ENCODE measurements around the gene TMEM139. TPM values are rescaled to one million over a fixed set of nuclear protein-coding genes. Genes with fewer than 3 reads are reported as not detected.
A peak's percentile ranks its signal among the peaks of the same experiment; 100 is the strongest.

The TMEM139 gene
- total RNA-seq, 1 donor from 2014 or later = 0.20 TPM

GRCh38 chr7:143305423-143306070 lies 20.8 kb downstream of the TMEM139 start:
- H3K27me3 ChIP-seq (ENCODE audit: insufficient read depth, low read length) = no peaks in the 10 kb centered on the region
- H3K4me2 ChIP-seq (ENCODE audit: low read length) = no peak overlapping the region
- FAIRE-seq (no peak), DNase-seq (ENCODE audit: low read depth) (no peak)
- peaks cover 66% of the 10 kb centered on the region for H3K36me3 ChIP-seq (ENCODE audit: insufficient read depth, low read length)
- H3K9me3 ChIP-seq (ENCODE audit: insufficient read depth, low read depth, low read length) = no peaks in the 10 kb centered on the region
- no peaks in the 10 kb centered on the region for H3K4me1 ChIP-seq (ENCODE audit: insufficient read depth, low read length)
- no peaks in the 10 kb centered on the region for H3K27me3 Mint-ChIP-seq (ENCODE audit: low read depth, unreplicated experiment)
- no peak overlapping the region for H3K27ac ChIP-seq (ENCODE audit: low read depth, low read length)
- no peak overlapping the region for H3K9ac ChIP-seq (ENCODE audit: low read length)
- TF ChIP-seq EZH2 (IDR thresholded peaks at IDR 0.05; ENCODE audit: insufficient read depth, low read length) = no peak
- peak; percentile 69 for TF ChIP-seq CTCF (IDR thresholded peaks at IDR 0.05; ENCODE audit: insufficient read depth, low read depth, low read length)
- peaks cover 34% of the 10 kb centered on the region for H4K20me1 ChIP-seq (ENCODE audit: insufficient read depth, low read length)
- no peak overlapping the region for H3K27ac Mint-ChIP-seq (ENCODE audit: unreplicated experiment)
- no peaks in the 10 kb centered on the region for H3K9me3 Mint-ChIP-seq (ENCODE audit: unreplicated experiment)
- H3K36me3 Mint-ChIP-seq (ENCODE audit: low read depth, unreplicated experiment) = peaks cover 22% of the 10 kb centered on the region
- H3K4me1 Mint-ChIP-seq (ENCODE audit: low read depth, unreplicated experiment) = no peaks in the 10 kb centered on the region
- no peak overlapping the region for H3K4me3 Mint-ChIP-seq (ENCODE audit: unreplicated experiment)
- no peak overlapping the region for H2AFZ ChIP-seq (ENCODE audit: low read depth, low read length)
- no peak overlapping the region for H3K4me3 ChIP-seq (ENCODE audit: insufficient read depth, low read depth, low read length)
- H3K79me2 ChIP-seq (ENCODE audit: insufficient read depth, low read length) = no peaks in the 10 kb centered on the region

DNA sequence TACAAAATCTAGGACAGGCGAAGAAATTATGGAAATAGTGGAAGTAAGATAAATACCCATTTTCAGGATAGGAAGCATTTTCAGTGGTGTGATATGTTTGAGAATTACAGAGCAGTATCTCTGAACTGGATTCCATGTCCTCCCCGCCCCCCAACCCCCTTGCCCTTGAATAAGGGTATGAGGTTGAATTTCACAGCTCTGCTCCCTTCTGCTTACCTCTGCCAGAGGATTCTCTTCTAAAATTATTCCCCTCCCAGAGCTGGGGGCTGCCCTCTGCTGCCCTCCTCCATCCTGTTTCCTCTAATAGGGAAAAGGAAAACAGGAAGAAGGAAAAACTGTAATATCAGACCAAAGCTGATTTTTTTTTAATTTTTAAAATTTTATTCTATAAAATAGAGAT lies 23.9 kb downstream of the TMEM139 start:
- H3K4me3 ChIP-seq (ENCODE audit: insufficient read depth, low read depth, low read length) = no peak overlapping the region
- Mint-ChIP-seq H3K27me3 (ENCODE audit: low read depth, unreplicated experiment) (no peaks in the 10 kb centered on the region), H3K4me3 (ENCODE audit: unreplicated experiment) (no peak overlapping the region), H3K4me1 (ENCODE audit: low read depth, unreplicated experiment) (no peaks in the 10 kb centered on the region), H3K27ac (ENCODE audit: unreplicated experiment) (no peak overlapping the region), H3K36me3 (ENCODE audit: low read depth, unreplicated experiment) (peaks cover 19% of the 10 kb centered on the region), H3K9me3 (ENCODE audit: unreplicated experiment) (no peaks in the 10 kb centered on the region)
- TF ChIP-seq CTCF (IDR thresholded peaks at IDR 0.05; ENCODE audit: insufficient read depth, low read depth, low read length) = no peak
- no peak for TF ChIP-seq EZH2 (IDR thresholded peaks at IDR 0.05; ENCODE audit: insufficient read depth, low read length)
- H4K20me1 ChIP-seq (ENCODE audit: insufficient read depth, low read length) = peaks cover 31% of the 10 kb centered on the region
- H3K9me3 ChIP-seq (ENCODE audit: insufficient read depth, low read depth, low read length) = no peaks in the 10 kb centered on the region
- no peaks in the 10 kb centered on the region for H3K4me1 ChIP-seq (ENCODE audit: insufficient read depth, low read length)
- FAIRE-seq (no peak), DNase-seq (ENCODE audit: low read depth) (no peak)
- H2AFZ ChIP-seq (ENCODE audit: low read depth, low read length) = no peak overlapping the region
- H3K27ac ChIP-seq (ENCODE audit: low read depth, low read length) = no peak overlapping the region
- no peaks in the 10 kb centered on the region for H3K79me2 ChIP-seq (ENCODE audit: insufficient read depth, low read length)
- no peaks in the 10 kb centered on the region for H3K27me3 ChIP-seq (ENCODE audit: insufficient read depth, low read length)
- H3K9ac ChIP-seq (ENCODE audit: low read length) = no peak overlapping the region
- H3K36me3 ChIP-seq (ENCODE audit: insufficient read depth, low read length) = peaks cover 39% of the 10 kb centered on the region
- no peak overlapping the region for H3K4me2 ChIP-seq (ENCODE audit: low read length)

GRCh38 chr7:143314127-143314526 lies 29.4 kb downstream of the TMEM139 start:
- no peaks in the 10 kb centered on the region for H3K9me3 Mint-ChIP-seq (ENCODE audit: unreplicated experiment)
- FAIRE-seq = no peak
- H3K27me3 Mint-ChIP-seq (ENCODE audit: low read depth, unreplicated experiment) = peaks cover 19% of the 10 kb centered on the region

More at GRCh38 chr7:143314127-143314526, 29.4 kb downstream of the TMEM139 start:
- H3K9ac ChIP-seq (ENCODE audit: low read length) = no peak overlapping the region
- H3K36me3 ChIP-seq (ENCODE audit: insufficient read depth, low read length) = no peaks in the 10 kb centered on the region
- Mint-ChIP-seq H3K36me3 (ENCODE audit: low read depth, unreplicated experiment) (peaks cover 4% of the 10 kb centered on the region), H3K4me1 (ENCODE audit: low read depth, unreplicated experiment) (no peaks in the 10 kb centered on the region), H3K27ac (ENCODE audit: unreplicated experiment) (no peak overlapping the region), H3K4me3 (ENCODE audit: unreplicated experiment) (no peak overlapping the region)
- H3K4me1 ChIP-seq (ENCODE audit: insufficient read depth, low read length) = no peaks in the 10 kb centered on the region
- no peaks in the 10 kb centered on the region for H3K9me3 ChIP-seq (ENCODE audit: insufficient read depth, low read depth, low read length)
- H2AFZ ChIP-seq (ENCODE audit: low read depth, low read length) = no peak overlapping the region
- TF ChIP-seq EZH2 (IDR thresholded peaks at IDR 0.05; ENCODE audit: insufficient read depth, low read length) (no peak), CTCF (IDR thresholded peaks at IDR 0.05; ENCODE audit: insufficient read depth, low read depth, low read length) (no peak)
- no peaks in the 10 kb centered on the region for H3K79me2 ChIP-seq (ENCODE audit: insufficient read depth, low read length)
- DNase-seq (ENCODE audit: low read depth) = no peak
- H3K4me3 ChIP-seq (ENCODE audit: insufficient read depth, low read depth, low read length) = no peak overlapping the region
- H3K27me3 ChIP-seq (ENCODE audit: insufficient read depth, low read length) = no peaks in the 10 kb centered on the region
- no peaks in the 10 kb centered on the region for H4K20me1 ChIP-seq (ENCODE audit: insufficient read depth, low read length)
- H3K4me2 ChIP-seq (ENCODE audit: low read length) = no peak overlapping the region
- no peak overlapping the region for H3K27ac ChIP-seq (ENCODE audit: low read depth, low read length)

Data from astrocyte (in vitro differentiated cells and primary cell).